Stomach (tissue), 9 donors: ENCODE data around the gene CITED1. TPM values are rescaled to one million over a fixed set of nuclear protein-coding genes. Genes with fewer than 3 reads are reported as not detected.

Experiments used
- DNase-seq, 2 donors: peaks; one replicate each; pipeline versions ENCODE4 v3.0.0 to v3.0.0-alpha.2; 2013 to 2019
- H3K27ac ChIP-seq, 5 donors: fragments of 200-600 bp in 4 of 5; sonication (generic) in 4 of 5; one replicate each; pipeline ENCODE4 v1.5.1; 2013 to 2019; ENCODE audit warnings: mild to moderate bottlenecking in 1 of 5, moderate library complexity in 1 of 5
- H3K27me3 ChIP-seq, 3 donors: fragments of 200-600 bp; sonication (generic); one replicate each; pipeline ENCODE4 v1.5.1; 2017 to 2019; ENCODE audit warnings: mixed run types in 1 of 3
- H3K36me3 ChIP-seq, 4 donors: fragments of 200-600 bp; sonication (generic); 1 replicate in 3 of 4; 2 replicates in 1 of 4; pipeline ENCODE4 v1.5.1; 2016 to 2019
- H3K4me1 ChIP-seq, 4 donors: fragments of 200-600 bp; sonication (generic); one replicate each; pipeline ENCODE4 v1.5.1; 2016 to 2019
- H3K4me3 ChIP-seq, 4 donors: fragments of 200-600 bp; sonication (generic) in 3 of 4; one replicate each; pipeline ENCODE4 v1.5.1; 2016 to 2019; ENCODE audit warnings: mild to moderate bottlenecking in 1 of 4
- H3K9me3 ChIP-seq, 4 donors: fragments of 200-600 bp; sonication (generic); one replicate each; pipeline ENCODE4 v1.5.1; 2016 to 2019
- CTCF ChIP-seq, 7 experiments: fragments of 450-650 bp in 4 of 7; fragments of 200-600 bp in 3 of 7; sonication (generic) in 3 of 7; IDR thresholded peaks; one replicate each; pipeline ENCODE4 v1.5.1; 2016 to 2019; ENCODE audit warnings: antibody characterized with exemption in 7 of 7, control low read depth in 2 of 7, mild to moderate bottlenecking in 1 of 7
- EP300 ChIP-seq: sonication (generic); formaldehyde crosslinking; IDR thresholded peaks from one replicate; pipeline ENCODE4 v1.6.1; 2017; ENCODE audit warnings: antibody characterized with exemption
- POLR2A ChIP-seq, 4 donors: fragments of 450-650 bp; IDR thresholded peaks; one replicate each; pipeline ENCODE4 v1.6.1; 2016; ENCODE audit warnings: antibody characterized with exemption in 4 of 4, control low read depth in 2 of 4, mild to moderate bottlenecking in 1 of 4, moderate library complexity in 1 of 4
- POLR2AphosphoS5 ChIP-seq, 3 donors: sonication (generic); formaldehyde crosslinking; IDR thresholded peaks; one replicate each; pipeline ENCODE4 v1.6.1; 2016; ENCODE audit warnings: antibody characterized with exemption in 3 of 3
- WGBS, 5 donors: extraction: QIAGEN DNeasy Blood & Tissue Kit in 3 of 5; methylation state at CpG; one replicate each; pipeline versions ENCODE4 v1.1.5 to v1.1.7; 2013 to 2018; 5-methylcytosine and 5-hydroxymethylcytosine counted together
- intact Hi-C: fragments of 100-400 bp; cut with DNase I; formaldehyde crosslinking; loops from one replicate; pipeline ENCODE4 v1.15.1; 2023; ENCODE audit warnings: low total_unique reads
- polyA plus RNA-seq, 3 donors: library from polyadenylated mRNA; stranded (reverse); fragments of 200-250 nt; gene quantifications; one replicate each; pipeline ENCODE4 v1.2.3, GENCODE V29; 2013
- total RNA-seq, 5 donors: library from RNA; depleted of rRNA; stranded (reverse); fragments of >200 nt; gene quantifications; one replicate each; pipeline versions ENCODE4 v1.1.0 to v1.2.3, GENCODE V29; 2014 to 2016
- donor health status: healthy with polysubstance abuse.
- donor health status: Bipolar disorder and iron deficiency.
- donor health status: healthy.

CITED1 gene
- total and polyA plus RNA-seq, 8 donors = 0.60 to 1.7 TPM; not detected in 6

DNA sequence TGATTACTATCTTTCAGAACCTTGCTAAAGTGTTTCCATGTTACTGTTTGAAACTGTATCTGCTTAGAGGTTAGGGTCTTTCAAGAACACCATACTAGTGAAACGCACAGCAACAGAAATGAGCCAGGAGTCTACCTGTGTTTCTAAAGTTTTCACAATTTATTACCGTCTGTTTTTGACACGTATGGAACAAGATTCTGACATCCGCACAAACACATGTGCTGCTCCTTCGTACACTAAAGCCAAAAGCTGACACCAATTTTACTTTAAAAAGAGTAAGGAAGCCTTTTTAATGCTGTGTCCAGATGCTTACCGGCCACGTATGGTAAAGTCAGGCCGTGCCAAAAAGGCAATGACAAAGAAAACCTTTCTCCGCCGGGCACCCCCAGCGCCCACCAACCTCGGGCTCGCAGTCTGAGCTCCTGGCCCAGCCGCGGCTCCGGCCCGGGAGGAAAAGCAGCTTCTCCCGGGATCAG, 29.2 kb downstream of the CITED1 start:
- H3K27ac ChIP-seq = peak overlapping the region; percentile 75 to 91 (median 79)
- 0 to 1% (median 1%) methylated on average over 10 to 18 of the region's 18 CpGs for WGBS, 5 donors
- H3K4me1 ChIP-seq = peaks cover 0 to 42% (median 28%) of the 10 kb centered on the region in 4 donors
- TF ChIP-seq POLR2A (IDR thresholded peaks at IDR 0.05) (no peak), POLR2AphosphoS5 (IDR thresholded peaks at IDR 0.05) (no peak), CTCF (IDR thresholded peaks at IDR 0.05) (no peak), EP300 (no peak)
- H3K36me3 ChIP-seq = peaks cover 22 to 46% (median 40%) of the 10 kb centered on the region in 4 donors
- no peaks in the 10 kb centered on the region for H3K9me3 ChIP-seq
- peaks cover 0 to 3% (median 0%) of the 10 kb centered on the region in 3 donors for H3K27me3 ChIP-seq
- DNase-seq = peak in 1 of 2 donors; percentile 16
- intact Hi-C loops = no loop called here
- peak overlapping the region; percentile 64 to 71 (median 69) for H3K4me3 ChIP-seq

GRCh38 chrX:72274526-72274925, 31.2 kb downstream of the CITED1 start:
- peak overlapping the region in 3 of 5 donors; percentile 10 to 17 (median 12) for H3K27ac ChIP-seq
- H3K9me3 ChIP-seq = no peaks in the 10 kb centered on the region
- intact Hi-C loops = no loop called here
- H3K27me3 ChIP-seq = peaks cover 0 to 3% (median 0%) of the 10 kb centered on the region in 3 donors
- H3K36me3 ChIP-seq = peaks cover 23 to 65% (median 59%) of the 10 kb centered on the region in 4 donors
- TF ChIP-seq POLR2A (IDR thresholded peaks at IDR 0.05) (no peak), POLR2AphosphoS5 (IDR thresholded peaks at IDR 0.05) (no peak), EP300 (no peak), CTCF (IDR thresholded peaks at IDR 0.05) (no peak)
- peaks cover 0 to 52% (median 28%) of the 10 kb centered on the region in 4 donors for H3K4me1 ChIP-seq
- 29 to 71% (median 46%) methylated on average over 5 of the region's 5 CpGs for WGBS, 5 donors
- DNase-seq = no peak
- H3K4me3 ChIP-seq = peak overlapping the region in 2 of 4 donors; percentile 69

DNA sequence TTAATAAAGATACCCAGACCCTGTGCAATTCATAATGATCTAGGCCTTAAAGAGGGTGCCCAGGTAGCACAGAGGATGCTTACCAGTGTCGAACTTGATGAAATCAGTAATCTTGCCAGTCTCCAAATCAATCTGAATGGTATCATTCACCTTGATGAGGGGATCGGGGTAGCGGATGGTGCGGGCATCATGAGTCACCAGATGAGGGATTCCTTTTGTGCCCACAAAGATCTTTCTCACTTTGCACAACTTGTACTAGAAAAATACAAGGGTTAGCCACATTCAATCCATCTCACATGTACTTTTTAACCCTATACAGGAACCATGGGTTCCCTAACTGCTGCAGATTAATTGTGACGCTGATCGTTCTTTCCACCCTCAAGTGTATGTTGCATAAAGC, 32.0 kb downstream of the CITED1 start:
- Histone ChIP-seq H3K36me3 (peaks cover 23 to 74% (median 68%) of the 10 kb centered on the region in 4 donors), H3K4me3 (peak overlapping the region in 1 of 4 donors; percentile 69), H3K9me3 (no peaks in the 10 kb centered on the region), H3K27ac (no peak overlapping the region), H3K4me1 (peaks cover 0 to 52% (median 28%) of the 10 kb centered on the region in 4 donors), H3K27me3 (no peaks in the 10 kb centered on the region)
- DNase-seq = no peak
- no peak for TF ChIP-seq POLR2AphosphoS5 (IDR thresholded peaks at IDR 0.05)
- no peak for TF ChIP-seq EP300
- no peak for TF ChIP-seq CTCF (IDR thresholded peaks at IDR 0.05)
- WGBS, 5 donors = 81 to 89% (median 85%) methylated on average over 5 to 6 of the region's 6 CpGs
- intact Hi-C loops = no loop called here

DNA sequence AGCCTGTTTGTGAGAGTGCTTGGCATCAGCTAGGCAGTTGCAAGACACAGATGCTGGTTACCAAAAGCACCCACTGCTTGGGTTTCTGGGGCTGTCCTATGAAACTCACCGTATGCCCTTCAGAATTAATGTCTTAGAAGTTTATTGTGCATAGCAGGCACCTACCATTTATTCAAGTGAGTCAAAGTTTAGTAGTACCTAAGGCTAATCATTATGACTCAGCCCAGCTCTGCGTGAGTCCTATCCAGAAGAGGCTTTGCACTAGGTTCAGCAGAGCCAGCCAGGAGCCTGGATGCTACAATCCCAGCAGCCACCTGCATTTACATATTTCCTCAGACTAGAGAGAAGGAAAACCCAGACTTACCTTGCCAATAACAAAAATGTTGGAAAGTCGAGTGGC, 32.8 kb downstream of the CITED1 start:
- intact Hi-C loops = no loop called here
- 48 to 79% (median 52%) methylated on average over 3 of the region's 3 CpGs for WGBS, 5 donors
- Histone ChIP-seq H3K4me1 (peaks cover 0 to 52% (median 28%) of the 10 kb centered on the region in 4 donors), H3K4me3 (no peak overlapping the region), H3K36me3 (peaks cover 23 to 82% (median 76%) of the 10 kb centered on the region in 4 donors), H3K27me3 (no peaks in the 10 kb centered on the region), H3K9me3 (no peaks in the 10 kb centered on the region), H3K27ac (peak overlapping the region in 1 of 5 donors; percentile 31)
- DNase-seq = no peak
- TF ChIP-seq POLR2AphosphoS5 (IDR thresholded peaks at IDR 0.05) (no peak), POLR2A (IDR thresholded peaks at IDR 0.05) (no peak), EP300 (no peak), CTCF (IDR thresholded peaks at IDR 0.05) (no peak)
